GM12874 (cell line): Measurements from ENCODE around the gene MYBPC3.

Experiments used
- TF ChIP-seq, protein P1 (sequence below): IDR thresholded peaks from 2 replicates; pipeline ENCODE4 v1.5.1; 2011; ENCODE audit warnings: low read depth, mild to moderate bottlenecking, control low read depth, low read length, moderate library complexity; ENCODE audit not compliant: insufficient read depth

The MYBPC3 gene

DNA sequence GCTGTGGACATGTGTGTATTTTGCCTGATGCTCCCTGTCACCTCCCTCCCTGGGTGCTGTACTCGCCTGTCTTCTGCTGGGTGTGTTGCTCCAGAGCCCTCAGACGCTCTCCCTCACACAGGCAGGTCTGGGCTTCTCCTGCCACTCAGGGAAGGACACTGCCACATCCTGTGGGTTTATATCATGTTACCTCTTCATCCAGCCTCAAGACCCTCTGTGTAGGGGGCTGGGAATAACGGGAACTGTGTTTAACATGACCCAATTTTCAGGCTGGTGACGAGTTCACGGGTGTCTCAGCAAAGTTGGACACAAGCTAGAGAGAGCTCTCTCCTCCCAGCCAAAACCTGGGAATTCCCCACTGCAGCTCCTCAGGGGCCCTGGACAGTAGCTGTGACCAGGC lies 24.6 kb downstream of the MYBPC3 start:
- TF ChIP-seq, protein P1, sequence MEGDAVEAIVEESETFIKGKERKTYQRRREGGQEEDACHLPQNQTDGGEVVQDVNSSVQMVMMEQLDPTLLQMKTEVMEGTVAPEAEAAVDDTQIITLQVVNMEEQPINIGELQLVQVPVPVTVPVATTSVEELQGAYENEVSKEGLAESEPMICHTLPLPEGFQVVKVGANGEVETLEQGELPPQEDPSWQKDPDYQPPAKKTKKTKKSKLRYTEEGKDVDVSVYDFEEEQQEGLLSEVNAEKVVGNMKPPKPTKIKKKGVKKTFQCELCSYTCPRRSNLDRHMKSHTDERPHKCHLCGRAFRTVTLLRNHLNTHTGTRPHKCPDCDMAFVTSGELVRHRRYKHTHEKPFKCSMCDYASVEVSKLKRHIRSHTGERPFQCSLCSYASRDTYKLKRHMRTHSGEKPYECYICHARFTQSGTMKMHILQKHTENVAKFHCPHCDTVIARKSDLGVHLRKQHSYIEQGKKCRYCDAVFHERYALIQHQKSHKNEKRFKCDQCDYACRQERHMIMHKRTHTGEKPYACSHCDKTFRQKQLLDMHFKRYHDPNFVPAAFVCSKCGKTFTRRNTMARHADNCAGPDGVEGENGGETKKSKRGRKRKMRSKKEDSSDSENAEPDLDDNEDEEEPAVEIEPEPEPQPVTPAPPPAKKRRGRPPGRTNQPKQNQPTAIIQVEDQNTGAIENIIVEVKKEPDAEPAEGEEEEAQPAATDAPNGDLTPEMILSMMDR: no peak

DNA sequence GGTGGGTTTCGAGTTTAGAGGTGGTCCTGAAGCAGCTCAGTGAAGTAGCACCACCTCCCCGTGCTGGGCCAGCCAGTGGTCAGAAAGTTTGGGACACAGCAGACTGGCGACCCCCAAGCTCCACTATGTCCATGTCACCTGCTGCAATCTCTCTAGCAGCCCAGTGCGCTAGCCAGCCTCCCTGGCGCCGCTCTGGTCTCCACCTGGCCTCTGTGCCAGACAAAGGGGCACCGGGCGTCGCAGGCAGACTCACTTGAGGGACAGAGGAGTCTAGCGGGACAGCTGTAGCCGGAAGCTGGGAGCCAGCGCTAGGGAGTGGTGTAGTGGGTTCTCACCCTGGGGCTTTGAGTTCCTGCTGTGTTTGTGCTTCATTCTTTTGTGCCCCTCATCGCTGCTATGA lies 25.5 kb downstream of the MYBPC3 start:
- TF ChIP-seq, protein P1: no peak

DNA sequence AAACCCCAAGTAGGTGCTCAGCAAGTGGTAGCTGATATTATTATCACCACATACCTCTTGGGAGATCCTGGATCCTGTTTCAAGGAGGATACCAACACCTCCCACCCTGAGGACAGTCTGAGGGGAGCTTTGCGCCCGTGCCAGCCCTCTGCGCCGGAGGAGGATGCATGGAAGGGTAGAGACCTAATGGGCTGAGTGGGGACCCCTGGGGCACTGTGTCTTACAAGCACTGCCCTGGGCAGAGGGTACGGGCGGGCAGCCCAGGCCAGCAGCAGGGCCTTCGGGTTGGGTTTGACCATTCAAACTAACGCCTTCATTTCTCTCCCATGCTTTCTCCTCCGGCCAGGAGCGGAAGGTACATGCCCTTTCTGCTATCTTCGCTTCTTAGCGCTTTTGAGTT lies 26.3 kb downstream of the MYBPC3 start:
- TF ChIP-seq, protein P1: no peak

DNA sequence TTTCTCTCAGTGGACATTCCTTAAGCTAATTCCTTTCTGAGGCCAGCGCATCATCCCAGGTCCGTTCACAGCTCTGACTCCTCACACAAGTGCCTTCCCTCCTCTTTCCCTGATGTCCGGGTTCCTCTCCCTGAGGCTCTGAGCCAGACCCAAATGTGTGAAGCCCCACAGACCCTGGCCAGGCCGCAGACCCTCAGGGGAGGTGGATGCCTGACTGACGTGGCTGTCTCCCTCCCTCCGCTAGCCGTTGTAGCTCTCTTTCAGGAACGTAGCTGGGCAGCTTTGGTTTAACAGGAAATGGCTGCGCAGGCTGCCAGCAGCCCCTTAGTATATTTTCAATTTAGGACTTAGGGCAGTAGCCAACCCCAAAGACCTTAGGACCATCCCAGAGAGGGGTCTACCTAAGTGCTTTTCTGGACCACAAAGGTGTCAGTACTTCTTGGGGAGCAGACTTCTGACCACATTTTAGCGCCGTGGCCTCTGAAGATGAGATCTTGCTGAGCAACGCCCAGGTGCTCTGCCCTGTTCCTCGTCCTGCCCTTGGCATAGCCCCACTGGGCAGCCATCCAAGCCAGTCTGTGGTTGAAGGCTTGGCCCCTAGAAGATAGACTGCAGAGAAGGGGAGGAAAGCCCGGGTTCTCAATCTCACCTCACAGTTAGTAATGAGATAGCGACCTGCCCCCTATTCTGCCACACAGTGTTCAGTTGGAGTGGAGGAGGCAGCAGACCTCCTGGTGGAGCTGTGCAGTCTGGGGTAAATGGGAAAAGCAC lies 27.0 kb downstream of the MYBPC3 start:
- TF ChIP-seq, protein P1: no peak

DNA sequence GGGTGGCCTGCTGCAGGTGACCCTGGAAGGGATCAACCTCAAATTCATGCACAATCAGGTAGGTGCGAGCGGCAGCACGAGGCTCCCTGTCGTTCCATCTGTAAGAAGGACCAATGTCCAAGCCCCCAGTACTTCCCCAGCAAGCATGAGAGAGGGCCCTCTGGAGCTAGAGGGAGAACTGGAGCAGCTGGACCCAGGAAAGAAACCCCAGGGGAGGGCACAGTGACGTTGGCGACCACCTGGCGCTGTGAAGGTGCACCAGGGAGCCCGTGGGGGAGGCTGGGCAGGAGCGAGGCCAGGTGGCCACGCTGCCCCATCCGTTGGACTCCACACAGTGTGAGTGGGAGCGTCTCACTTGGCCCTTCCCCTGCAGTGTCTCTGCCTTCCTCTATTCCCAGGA lies 28.0 kb downstream of the MYBPC3 start:
- TF ChIP-seq, protein P1: no peak

DNA sequence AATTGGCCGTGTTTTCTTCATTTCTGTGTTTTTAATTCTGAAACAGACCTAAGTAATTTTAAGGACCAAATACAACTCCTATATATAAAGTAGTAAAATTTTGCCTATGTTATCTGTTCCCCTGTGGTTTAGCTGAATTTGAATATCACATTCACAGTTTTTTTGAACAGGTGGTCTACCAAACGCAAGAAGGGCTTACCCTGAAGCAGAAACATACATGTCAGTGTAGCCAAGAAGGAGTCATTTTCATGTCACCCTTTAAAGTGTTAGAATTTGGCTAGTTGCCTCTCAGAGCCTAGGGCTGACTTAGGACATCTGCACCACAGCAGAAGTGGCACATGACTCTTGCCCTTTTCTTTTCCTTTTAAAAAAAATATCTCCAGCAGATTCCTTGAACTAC lies 34.3 kb downstream of the MYBPC3 start:
- TF ChIP-seq, protein P1: no peak

DNA sequence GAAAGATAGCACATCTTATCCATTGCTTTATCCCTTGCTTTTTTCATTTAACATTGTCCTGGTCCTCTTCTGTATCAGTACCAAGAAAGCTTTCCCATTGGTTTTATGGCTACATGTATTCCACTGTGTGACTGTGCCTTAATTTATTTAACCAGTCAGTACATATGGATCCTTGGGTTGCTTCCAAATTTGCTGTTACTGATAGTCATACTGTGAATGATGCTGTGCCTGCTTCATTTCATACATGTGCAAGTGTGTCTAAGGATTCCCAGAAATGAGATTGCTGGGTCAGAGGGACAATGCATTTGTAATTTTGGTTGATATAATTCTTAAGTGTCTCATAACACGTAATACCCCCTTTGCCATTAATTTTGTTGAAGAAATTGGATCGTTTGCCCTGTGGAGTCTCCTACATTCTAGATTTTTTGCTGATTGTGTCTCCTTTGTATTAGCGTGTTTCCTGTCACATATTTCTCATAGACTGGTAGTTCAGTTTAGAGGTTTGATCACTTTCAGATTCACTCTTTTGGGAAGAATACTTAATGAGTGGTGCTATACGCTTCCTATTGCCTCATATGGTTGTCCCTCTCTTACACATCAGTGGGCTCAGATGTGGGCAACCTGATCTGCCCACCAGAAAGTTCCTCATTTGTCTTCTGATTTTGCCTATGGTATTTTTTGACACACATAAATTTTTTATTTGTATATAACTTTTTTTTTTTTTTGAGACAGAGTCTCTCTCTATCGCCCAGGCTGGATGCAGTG lies 35.3 kb downstream of the MYBPC3 start:
- TF ChIP-seq, protein P1: no peak
